NCI-H2029 (cell line): Measurements from ENCODE around the gene PLB1.
"Not testable (repeated sequence)": the region's sequence is repeated elsewhere in the genome, so short reads cannot be mapped to it uniquely, and the experiment has no call there.

Experiments
- DNase-seq: peaks from one replicate; lab custom pipeline; 2025; lab: John Stamatoyannopoulos, UW

PLB1 gene

DNA sequence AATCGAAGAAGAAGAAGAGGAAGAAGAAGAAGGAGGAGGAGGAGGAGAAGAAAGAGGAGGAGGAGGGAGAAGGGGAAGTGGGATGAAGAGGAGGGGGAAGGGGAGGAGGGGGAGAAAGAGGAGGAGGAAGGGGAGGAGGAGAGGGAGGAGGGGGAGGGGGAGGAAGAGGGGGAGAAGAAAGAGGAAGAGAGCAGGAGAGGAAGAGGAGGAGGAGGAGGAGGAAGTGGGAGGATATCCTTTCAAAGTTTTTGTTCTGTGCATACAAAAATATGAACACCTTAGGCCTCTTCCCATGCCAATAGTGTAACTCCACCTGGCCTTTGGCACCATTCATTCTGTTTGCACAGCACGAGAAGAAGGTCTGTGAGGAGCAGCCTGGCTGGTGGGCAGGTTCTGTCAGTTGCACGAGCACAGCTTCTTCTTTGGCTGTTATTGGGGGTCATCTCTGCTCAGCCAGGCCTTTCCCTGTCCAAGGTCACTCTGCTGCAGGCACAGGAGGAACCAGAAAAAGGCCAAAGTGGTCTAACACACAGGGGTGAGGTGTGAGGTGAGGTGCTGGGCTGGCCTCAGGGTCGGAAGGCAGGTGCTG is 25.8 kb upstream of the PLB1 start:
- peak; percentile 45 for DNase-seq

DNA sequence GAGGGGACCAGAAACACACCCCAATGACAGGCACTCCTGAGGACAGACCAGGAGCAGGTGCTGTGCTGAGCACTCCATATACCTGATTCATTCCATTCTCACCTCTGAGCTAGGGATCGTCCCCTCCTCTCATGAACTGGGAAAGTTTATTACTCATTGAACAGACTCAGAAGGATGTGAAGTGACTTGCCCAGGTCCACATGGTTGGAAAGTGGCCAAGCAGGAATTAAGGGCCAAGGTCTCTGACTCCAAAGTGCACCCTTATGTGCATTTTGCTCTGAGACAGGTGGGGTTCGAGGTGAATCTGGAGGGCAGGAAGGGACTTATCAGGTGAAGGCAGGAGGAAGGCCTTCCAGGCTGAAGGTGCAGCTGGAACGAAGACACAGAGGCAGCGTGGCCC is 25.1 kb upstream of the PLB1 start:
- DNase-seq, result no peak

DNA sequence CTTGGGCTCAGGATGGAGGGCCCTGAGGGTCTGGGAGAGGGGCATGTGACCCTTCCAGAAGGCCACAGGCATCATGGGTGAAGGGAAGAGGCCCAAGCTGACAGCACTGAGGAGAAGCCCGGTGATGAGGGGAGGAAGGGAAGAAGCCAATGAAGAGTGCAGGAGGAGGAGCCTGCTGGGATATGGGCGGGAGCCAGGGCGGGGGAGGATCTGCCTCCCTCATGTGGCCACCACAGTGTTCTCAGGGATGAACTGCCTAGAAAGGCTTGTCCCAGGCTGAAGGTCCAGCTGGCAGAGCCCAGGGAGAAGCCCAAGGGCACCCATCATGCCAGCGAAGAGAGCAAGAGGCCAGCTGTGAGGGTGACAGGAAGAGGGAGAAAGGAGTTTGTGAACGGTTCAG is 24.6 kb upstream of the PLB1 start:
- no peak for DNase-seq

DNA sequence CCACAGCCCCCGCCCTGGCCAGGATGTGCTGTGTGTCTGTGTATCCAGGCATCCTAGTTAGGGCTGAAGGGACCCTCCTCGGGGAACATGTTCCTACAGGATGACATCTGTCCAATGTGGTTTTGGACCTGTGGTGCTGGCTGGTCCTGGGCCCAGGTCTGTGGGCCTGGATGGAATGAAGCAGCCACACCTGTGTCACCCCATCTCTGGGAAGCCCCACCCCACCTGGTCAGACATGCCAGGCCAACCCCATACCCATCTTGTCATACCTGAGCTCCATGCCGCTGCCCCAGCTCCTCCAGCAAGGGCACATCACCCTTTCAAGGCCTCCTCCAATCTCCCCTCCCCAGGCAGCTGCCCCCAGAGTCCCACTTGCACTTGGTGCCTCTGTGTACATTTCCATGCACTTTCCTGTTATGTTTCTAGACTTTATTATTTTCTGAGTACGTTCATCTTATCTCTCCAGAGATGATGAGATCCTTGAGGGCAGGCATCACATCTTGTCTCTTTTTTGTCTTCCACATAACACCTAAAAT is 24.1 kb upstream of the PLB1 start:
- DNase-seq, result no peak

DNA sequence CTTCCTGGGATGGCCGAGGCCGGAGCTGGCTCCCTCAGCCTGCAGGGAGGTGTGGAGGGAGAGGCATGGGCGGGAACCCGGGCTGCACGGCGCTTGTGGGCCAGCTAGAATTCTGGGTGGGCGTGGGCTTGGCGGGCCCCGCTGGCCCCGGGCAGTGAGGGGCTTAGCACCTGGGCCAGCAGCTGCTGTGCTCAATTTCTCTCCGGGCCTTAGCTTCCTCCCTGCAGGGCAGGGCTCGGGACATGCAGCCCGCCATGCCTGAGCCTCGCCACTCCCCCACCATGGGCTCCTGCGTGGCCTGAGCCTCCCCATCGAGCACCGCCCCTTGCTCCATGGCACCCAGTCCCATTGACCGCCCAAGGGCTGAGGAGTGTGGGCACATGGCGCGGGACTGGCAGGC is 23.2 kb upstream of the PLB1 start:
- DNase-seq, result not testable (repeated sequence)

DNA sequence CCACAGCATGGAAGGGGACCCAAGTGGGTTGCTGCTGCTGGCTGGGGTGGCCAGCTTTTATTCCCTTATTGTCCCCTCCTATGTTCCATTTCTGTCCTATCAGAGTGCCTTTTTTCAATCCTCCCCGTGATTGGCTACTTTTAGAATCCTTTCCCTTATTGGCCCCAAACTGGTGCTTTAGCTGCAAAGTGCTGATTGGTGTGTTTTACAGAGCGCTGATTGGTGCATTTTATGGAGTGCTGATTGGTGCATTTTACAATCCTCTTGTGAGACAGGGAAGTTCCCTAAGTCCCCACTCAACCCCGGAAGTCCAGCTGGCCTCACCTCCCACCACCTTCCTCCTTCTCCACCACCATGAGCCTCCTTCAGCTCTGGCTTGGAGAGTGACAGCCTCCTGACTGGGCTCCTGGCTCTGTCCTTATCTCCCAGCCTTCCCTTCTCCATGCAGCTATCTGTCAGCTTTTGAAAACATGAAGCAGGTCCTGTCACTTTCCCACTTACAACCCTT is 20.7 kb upstream of the PLB1 start:
- DNase-seq, result no peak

DNA sequence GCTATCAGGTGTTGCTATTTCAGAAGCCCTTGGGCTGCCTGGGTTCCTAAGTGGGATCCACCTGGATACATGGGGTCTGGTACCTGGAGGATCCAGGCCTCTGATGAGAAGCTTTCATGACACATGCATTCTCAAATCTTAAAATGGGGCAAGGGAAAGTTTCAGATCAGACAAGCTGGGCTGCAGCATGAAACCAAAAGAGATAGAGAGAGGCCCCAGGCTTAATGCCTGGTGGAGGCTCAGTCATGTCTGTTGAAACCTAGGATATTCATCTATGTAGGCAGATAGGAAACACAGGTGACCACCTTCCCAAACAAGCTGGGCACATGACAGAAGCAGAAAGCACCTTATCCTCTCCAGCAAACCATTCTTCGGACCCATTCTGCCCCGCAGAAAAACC is 18.8 kb upstream of the PLB1 start:
- no peak for DNase-seq

DNA sequence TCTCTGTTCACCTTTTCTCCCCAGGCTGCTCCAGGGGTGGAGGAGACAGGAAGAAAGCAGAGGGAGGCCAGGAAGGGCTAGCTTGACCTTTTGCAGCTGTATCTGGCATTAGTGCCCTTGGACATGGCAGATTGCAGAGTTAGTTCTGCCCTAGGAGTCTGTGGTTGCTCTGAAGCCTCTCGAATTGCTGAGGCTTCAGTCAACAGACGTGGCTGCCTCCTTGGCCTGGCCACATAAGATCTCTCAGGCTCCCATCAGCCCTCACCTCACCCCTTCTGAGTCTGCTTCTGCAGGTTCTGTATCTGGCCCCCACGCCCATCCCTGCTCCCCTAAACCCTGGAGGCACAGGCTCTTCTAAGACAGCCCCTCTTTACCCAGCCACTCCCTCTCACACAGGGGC is 18.2 kb upstream of the PLB1 start:
- no peak for DNase-seq

DNA sequence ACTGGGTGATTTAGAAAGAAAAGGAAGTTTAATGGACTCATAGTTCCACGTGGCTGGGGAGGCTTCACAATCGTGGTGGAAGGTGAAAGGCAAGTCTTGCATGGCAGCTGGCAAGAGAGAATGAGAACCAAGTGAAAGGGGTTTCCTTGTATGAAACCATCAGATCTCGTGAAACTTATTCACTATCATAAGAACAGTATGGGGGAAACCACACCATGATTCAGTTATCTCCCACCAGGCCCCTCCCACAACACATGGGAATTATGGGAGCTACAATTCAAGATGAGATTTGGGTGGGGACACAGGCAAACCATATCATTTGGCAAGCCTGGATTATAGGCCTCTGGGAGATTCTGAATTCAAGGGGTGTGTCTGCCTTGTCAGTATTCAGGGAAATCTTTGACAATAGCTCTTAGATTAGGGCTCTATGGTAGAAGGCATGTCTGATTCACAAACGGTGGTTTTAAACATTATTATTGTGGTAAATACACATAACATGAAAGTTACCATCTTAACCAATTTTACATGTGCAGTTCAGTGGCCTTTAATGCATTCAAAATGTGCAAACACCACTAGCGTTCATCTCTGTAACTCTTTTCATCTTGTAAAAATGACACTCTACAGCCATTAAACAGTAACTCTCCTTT is 15.3 kb upstream of the PLB1 start:
- DNase-seq, result no peak

DNA sequence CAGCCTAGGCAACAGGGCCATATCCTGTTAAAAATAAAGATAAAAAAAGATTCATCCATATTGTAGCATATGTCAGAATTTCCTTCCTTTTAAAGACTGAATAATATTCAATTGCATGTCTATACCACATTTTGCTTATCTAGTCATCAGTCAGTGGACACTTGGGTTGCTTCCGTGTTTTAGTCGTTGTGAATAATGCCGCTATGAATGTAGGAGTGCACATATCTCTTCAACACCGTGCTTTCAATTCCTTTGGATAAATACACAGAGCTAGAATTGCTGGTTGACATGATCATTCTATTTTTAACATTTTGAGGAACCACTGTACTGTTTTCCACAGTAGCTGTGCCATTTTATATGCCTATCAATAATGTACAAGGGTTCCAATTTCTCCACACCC is 14.0 kb upstream of the PLB1 start:
- DNase-seq, result no peak

DNA sequence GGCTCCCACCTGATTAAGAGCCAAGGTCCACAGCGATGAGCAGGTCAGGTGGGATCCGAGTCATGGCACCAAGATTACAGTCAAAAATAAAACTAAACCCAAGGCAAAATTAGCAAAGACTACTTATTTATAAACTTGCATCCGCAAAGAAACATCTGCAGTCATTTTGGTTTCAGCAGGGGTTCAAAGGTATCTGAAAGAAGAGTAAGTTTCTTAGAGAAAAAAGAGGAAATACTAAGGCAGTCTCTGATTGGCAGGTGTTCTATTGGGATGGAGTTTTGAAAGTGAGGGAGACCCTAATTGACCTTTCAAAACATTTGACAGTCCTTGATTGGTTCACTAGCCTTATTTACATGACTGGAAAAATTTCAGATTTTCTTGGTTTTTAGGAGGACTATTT is 11.0 kb upstream of the PLB1 start:
- no peak for DNase-seq

DNA sequence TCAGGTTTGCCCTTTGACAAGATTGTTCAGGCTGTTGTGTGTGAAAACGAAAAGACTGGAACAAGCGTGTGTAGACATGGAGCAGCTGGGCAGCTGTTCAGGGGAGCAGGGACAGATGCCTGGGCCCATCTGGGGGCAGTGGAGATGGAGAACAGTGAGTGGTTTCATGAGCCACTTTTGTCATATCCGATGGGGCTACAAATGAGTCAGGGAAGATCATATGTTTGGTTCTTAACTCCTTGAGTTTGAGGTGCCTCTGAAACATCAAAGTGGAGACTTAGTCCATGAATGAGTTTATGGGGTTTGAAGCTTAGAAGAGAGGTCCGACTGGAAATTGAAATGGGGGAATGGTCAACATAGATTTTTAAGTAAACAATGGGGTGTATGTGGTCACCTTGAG is 9.3 kb upstream of the PLB1 start:
- no peak for DNase-seq

DNA sequence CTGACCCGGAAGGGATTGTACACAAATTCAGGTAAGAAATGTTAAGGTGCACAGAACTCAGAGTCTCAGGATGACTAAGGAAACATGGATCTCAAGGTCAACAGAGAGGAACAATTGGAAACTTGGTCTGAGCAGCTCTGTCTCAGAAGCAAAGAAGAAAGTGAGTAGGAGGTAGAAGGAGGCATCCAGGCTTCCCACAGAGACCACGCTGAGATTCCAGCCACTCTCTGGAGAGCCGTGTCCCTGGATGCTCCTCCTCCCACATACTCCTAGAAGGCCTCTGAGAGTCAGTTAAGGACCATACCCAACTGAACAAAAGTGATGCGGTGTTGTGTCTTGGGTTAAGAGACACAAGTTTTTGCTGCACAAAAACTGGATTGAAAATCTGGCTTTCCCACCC is 8.6 kb upstream of the PLB1 start:
- no peak for DNase-seq

DNA sequence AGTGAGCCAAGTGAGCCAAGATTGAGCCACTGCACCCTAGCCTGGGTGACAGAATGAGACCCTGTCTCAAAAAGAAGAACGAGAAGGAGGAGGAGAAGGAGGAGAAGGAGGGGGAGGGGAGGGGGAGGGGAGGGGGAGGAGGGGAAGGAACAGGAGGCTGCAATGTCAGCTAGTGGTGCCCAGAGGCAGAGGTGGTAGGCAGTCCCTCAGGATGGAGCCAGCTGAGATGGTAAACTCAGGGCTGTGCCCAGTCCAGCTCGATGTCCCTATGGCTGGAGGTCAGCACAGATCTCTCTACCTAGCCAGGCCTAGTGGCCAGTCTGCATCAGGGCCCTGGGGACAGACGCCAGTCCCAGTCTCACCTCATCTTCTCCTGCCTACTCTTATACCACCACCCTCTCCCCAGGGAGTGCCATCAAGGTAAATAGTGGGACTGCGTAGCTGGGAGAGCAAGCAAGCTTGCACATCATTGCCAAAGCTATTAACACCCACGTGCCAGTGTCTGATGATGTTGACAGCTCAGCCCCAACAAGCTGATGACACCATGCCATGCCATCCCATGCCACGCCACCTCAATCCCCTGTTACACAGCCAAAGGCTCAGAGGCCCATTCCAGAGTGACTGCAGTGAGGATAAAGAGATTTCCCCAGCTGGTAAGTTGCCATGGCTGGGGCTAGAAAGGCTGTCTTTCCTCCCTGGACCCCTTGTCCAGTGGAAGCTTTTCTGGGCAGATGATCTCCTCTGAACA is 7.6 kb upstream of the PLB1 start:
- DNase-seq, result no peak

DNA sequence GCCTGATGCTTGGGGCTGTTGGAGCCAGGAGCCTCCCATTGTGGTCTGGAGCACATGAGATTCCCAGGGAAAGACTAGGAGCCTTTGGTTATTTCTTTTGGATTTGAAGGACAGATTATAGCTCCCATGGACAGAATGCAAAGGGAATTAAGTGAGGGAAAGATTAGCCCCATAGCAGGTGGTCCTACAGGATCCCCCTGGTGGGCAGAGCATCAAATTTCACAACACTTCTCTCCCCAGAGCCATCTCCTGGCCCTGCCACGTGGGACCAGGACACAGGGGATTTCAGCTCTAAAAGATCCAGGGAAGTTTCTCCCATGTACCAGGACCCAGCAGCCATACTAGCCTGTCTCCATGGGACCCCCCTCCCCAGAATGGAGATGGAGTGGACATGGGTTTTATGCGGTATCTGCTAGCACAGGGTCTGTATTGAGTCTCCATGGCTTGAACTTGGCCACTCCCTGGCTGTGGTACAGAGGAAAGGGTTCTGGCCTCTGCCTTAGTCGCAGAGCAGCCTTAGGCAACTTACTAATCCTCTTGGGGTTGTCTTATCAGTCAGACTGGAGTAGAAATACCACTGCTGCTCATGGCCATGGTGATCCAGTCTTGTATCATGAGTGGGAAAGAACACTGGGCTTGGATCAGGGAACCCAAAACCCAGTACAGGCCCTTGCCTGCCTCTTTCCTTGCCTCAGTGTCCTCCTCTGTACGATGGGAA is 6.8 kb upstream of the PLB1 start:
- no peak for DNase-seq

DNA sequence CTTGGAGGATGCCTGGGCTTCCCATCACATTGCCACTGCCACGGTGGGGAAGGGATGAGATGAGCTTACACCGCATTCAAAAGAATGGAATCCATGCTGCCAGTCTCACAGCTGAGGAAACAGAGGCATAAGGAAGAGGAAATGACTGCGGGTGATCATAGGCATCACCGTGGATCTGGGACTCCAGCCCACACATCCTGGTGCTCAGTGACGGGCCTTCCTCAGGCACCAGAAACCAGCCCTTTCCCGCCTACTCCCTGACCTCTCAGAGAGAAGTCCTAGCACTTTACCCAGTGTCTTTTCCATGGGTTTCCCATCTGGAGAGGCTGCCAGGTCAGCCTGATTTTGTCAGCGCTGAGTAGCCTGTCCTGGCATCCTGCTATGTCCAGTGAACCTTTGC is 5.3 kb upstream of the PLB1 start:
- no peak for DNase-seq

DNA sequence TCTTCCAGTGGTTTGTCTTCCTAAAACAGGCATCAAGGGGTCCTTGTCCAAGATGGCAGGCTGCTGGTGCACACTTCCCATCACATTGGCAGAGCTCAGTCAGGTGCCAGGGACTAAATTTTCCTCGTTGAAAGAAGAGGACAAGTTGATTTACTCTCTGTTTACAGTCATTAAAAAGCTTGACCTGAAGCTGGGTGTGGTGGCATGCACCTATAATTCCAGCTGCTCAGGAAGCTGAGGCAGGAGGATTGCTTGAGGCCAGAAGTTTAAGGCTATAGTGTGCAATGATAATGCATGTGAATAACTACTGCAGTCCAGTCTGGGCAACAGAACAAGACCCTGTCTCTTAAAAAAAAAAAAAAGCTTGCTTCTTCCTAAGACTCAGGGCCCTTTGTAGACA is 3.6 kb upstream of the PLB1 start:
- no peak for DNase-seq

DNA sequence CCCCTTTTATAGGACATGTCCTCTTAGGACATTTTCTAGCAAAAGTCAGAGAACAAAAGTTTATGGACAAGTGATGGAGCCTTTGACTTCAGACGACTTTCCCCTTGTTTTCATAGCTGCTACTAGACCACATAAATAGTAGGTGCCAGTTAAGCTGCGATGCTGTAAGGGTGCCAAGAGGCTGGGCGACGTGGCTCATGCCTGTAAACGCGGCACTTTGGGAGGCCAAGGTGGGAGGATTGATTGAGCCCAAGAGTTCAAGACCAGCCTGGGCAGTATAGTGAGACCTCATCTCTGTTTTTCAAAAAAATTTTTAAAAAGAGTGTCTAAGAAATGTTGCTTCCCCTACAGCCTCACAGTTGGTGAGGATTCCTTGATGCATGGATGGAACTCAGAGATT is 2.2 kb upstream of the PLB1 start:
- DNase-seq, result no peak

DNA sequence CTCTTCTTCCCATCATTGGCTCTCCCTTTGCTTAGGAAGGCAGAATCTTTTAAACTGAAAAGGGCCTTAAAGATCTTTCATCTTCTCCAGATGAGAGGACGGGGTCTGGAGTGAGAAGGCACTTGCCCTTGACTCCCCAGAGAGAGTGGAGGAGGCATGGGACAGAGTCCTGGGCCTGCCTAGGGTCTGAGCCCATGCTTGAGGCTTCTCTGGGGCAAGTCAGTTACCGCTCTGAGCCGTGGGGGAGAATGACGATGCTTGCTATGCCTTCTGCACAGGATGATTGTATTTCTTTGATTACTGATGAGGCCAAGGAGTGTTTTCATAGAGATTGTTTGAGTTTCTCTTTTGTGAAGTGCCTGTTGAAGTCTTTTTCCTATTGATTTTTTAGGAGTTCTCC is 921 bp downstream of the PLB1 start:
- DNase-seq, result no peak

DNA sequence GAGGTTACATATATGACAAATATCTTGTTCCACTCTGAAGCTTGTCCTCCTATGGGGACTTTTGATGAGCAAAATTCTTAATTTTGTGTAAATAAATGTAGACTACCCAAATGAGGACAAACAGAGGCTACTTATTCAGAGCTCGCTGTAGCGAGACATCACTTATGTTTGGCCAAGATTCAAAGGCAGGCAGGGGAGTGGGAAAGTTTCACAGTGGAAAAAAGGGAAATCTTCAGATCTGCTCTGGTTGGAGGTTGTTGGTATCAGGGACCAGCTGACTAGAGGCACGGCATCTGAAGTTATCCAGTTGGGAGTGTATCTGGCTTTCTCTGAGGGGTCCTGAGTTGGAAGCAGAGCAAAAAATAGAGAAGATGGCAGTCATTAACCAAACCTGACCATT is 1.3 kb downstream of the PLB1 start:
- no peak for DNase-seq

DNA sequence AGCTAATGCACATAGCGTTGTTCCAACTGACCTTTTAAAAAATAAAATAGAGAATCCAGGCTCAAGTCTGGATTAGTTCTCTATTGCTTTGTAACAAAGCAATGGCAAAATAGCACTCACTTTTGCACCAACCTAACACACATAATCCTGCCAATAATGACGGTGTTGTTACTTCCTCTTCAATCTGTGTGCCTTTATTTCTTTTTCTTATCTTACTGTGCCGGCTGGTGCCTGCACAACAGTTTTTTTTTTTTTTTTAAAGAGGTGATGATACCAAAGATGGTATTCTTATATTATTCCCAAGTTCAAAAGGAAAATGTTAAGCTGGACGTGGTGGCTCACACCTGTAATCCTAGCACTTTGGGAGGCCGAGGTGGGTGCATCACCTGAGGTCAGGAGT is 3.4 kb downstream of the PLB1 start:
- no peak for DNase-seq

DNA sequence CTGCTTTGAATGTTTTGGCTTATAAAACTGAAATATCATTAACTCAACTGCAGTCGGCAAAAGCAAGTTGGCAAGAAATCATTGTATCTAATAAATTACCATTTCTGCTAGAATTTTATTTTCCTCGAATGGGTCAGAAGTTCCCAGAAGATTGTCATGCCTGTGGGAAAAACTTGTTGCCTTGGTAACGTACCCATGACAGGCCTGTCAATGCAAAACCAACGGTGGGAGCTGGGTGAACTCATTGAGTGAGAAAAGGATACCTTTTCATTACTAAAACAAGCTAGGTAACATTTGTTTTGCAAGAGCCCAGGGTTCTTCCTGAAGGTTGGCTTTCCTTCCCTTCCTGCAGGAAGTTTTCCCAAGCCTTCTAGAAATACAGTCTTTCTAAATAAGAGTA is 9.5 kb downstream of the PLB1 start:
- no peak for DNase-seq
